Activated T-helper 2 cell treated with anti-CD3 and anti-CD28 coated beads, Interferon-gamma antibody, Interleukin-2, Interleukin-4, amounts not matched to agents 10 μg/mL and 5 μg/mL and 100 μg/mL, durations not matched to agents 14 hours and 24 hours and 36 hours (primary cell): ENCODE data around the gene NFIX. TPM values are rescaled to one million over a fixed set of nuclear protein-coding genes. Genes with fewer than 3 reads are reported as not detected.

Experiments used
- DNase-seq: peaks from one replicate; pipeline ENCODE4 v3.0.0; 2021; ENCODE audit warnings: low spot score
- H3K27ac Mint-ChIP-seq: one replicate; pipeline ENCODE4 v1.8.0; 2021; ENCODE audit warnings: mixed read lengths
- H3K27me3 Mint-ChIP-seq: one replicate; pipeline ENCODE4 v1.8.0; 2021; ENCODE audit warnings: low read depth, mixed read lengths
- H3K36me3 Mint-ChIP-seq: one replicate; pipeline ENCODE4 v1.8.0; 2021; ENCODE audit warnings: low read depth, mixed read lengths
- H3K4me1 Mint-ChIP-seq: one replicate; pipeline ENCODE4 v1.8.0; 2021; ENCODE audit warnings: low read depth, mixed read lengths
- H3K4me3 Mint-ChIP-seq: one replicate; pipeline ENCODE4 v1.8.0; 2021; ENCODE audit warnings: low read depth, mild to moderate bottlenecking, moderate library complexity, mixed read lengths
- H3K9me3 Mint-ChIP-seq: one replicate; pipeline ENCODE4 v1.8.0; 2021; ENCODE audit warnings: mixed read lengths
- intact Hi-C: fragments of 100-400 bp; cut with micrococcal nuclease; formaldehyde crosslinking; loops from one replicate; pipeline ENCODE4 v1.15.1; 2023
- total RNA-seq: library from RNA; stranded (reverse); gene quantifications from 2 replicates; pipeline ENCODE4 v1.2.3, GENCODE V29; 2022

NFIX gene
- total RNA-seq, 1 donor from 2014 or later, result 2.7 TPM

DNA sequence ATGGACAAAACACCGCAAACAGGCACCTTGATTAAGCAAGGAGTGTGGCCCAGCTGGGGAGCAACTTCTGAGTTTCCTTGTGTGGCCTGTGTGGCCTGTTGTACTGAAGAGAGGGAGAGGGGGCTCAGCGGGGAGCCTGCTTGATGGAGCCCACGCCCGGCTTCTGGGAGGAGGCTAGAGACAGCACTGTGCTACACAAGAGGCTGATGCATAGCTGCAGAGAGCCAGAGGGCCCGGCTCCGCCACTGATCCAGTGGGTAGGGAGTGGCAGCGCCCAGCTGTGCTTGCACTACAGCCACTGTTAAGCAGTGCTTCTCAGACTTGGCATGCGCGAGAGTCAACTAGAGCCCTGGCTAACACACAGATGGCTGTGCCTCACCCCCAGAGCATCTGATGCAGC, 88.4 kb downstream of the NFIX start:
- no peak overlapping the region for H3K4me3 Mint-ChIP-seq
- no peaks in the 10 kb centered on the region for H3K9me3 Mint-ChIP-seq
- no peaks in the 10 kb centered on the region for H3K36me3 Mint-ChIP-seq
- no peak for DNase-seq
- intact Hi-C loops, result no loop called here
- H3K27ac Mint-ChIP-seq, result no peak overlapping the region
- H3K4me1 Mint-ChIP-seq, result no peaks in the 10 kb centered on the region
- peaks cover 2% of the 10 kb centered on the region for H3K27me3 Mint-ChIP-seq

DNA sequence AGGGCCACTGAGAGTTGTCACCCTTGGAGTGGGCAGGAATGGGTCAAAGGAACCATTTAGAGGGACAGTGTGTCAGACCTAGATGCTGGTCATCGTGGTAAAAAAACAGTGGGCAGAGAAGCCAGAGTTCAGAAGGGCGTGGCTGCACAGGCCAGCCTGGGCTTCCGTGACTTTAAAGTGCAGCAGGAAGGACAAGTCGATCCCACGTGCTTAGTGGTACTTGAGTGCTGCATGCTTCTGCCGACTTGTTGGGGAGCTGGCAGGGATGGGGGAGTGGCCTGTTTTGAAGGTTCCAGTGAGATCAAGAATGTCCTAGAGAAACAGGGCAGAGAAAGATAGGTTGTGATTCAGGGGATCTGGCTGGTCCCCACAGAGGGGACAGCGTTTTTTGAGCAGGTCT, 90.4 kb downstream of the NFIX start:
- H3K4me1 Mint-ChIP-seq, result no peaks in the 10 kb centered on the region
- H3K27me3 Mint-ChIP-seq, result peaks cover 2% of the 10 kb centered on the region
- intact Hi-C loops, result no loop called here
- no peaks in the 10 kb centered on the region for H3K9me3 Mint-ChIP-seq
- no peaks in the 10 kb centered on the region for H3K36me3 Mint-ChIP-seq
- no peak overlapping the region for H3K27ac Mint-ChIP-seq
- no peak for DNase-seq
- H3K4me3 Mint-ChIP-seq, result no peak overlapping the region

DNA sequence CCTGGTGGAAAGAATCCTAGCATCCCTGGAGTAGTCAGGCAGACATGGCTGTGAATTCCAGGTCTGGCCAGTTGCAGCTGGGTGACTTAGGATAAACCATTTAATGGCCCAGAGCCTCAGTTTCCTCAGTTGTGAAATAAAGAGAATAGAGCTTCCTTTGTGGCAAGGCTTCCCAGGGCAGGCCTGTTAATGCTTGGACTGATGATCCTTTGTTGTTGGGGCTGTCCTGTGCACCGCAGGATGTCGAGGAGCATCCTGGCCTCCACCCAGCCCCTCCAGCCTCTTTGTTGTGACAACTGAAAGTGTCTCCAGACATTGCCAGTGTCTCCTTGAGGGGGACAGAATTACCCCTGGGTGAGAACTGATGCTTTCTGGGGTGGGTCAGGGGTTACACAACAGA, 91.1 kb downstream of the NFIX start:
- Mint-ChIP-seq H3K9me3 (no peaks in the 10 kb centered on the region), H3K4me3 (no peak overlapping the region), H3K4me1 (no peaks in the 10 kb centered on the region), H3K36me3 (no peaks in the 10 kb centered on the region), H3K27ac (no peak overlapping the region), H3K27me3 (peaks cover 2% of the 10 kb centered on the region)
- intact Hi-C loops, result no loop called here
- no peak for DNase-seq

DNA sequence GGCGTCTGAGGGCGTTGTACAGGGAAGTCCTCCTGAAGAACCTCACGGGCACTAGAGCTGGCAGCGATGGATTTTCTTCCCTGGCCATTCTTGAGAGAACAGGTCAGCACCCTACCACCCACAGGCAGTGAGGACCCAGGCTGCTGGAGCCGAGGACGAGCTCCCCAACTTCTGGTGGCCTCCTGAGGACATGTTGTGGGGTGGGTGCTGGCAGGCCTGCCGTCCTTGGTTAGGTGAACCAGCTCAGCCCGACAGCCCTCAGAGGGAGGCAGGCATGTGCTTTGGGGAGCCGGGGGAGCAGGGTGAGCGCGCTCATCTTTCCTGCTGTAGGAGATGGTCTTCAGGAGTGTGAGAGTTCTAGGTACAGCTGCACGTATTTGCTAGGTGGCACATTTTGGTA, 92.0 kb downstream of the NFIX start:
- Mint-ChIP-seq H3K27me3 (peaks cover 2% of the 10 kb centered on the region), H3K4me1 (no peaks in the 10 kb centered on the region), H3K36me3 (no peaks in the 10 kb centered on the region), H3K4me3 (no peak overlapping the region), H3K27ac (no peak overlapping the region), H3K9me3 (no peaks in the 10 kb centered on the region)
- DNase-seq, result no peak
- intact Hi-C loops, result no loop called here

DNA sequence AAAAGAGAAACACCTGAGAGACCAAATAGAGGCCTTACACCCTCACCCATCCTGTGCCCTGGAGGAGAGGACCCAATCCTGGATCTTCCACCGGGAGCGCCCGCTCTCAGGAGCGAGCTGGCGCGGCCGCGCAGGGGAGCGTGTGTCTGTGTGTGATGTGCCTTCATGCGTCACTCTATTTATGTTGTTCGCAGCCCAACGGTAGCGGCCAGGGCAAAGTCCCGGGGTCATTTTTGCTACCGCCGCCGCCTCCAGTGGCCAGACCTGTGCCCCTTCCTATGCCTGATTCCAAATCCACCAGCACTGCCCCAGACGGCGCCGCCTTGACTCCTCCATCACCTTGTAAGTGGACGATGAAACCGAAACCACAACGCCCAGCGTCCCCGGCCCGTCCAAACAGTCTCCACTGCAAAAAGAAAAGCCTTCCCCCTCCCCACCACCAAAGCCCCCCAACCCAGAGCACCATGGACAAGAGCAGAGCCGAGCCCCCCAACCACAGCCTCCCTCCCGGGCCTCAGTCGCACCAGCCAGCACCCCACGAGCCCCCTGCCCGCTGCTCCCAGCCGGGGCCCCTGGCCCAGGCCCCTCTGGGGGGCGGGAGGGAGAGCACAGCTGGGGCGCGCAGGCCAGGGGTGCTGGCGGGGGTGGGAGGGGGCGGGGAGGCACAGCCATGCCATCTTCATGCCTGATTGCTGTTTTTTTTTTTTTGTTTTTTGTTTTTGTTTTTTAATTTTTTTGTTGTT, 92.7 kb downstream of the NFIX start:
- peaks cover 2% of the 10 kb centered on the region for H3K27me3 Mint-ChIP-seq
- no peaks in the 10 kb centered on the region for H3K36me3 Mint-ChIP-seq
- H3K27ac Mint-ChIP-seq, result no peak overlapping the region
- no peaks in the 10 kb centered on the region for H3K9me3 Mint-ChIP-seq
- H3K4me3 Mint-ChIP-seq, result no peak overlapping the region
- intact Hi-C loops, result no loop called here
- no peaks in the 10 kb centered on the region for H3K4me1 Mint-ChIP-seq
- no peak for DNase-seq

DNA sequence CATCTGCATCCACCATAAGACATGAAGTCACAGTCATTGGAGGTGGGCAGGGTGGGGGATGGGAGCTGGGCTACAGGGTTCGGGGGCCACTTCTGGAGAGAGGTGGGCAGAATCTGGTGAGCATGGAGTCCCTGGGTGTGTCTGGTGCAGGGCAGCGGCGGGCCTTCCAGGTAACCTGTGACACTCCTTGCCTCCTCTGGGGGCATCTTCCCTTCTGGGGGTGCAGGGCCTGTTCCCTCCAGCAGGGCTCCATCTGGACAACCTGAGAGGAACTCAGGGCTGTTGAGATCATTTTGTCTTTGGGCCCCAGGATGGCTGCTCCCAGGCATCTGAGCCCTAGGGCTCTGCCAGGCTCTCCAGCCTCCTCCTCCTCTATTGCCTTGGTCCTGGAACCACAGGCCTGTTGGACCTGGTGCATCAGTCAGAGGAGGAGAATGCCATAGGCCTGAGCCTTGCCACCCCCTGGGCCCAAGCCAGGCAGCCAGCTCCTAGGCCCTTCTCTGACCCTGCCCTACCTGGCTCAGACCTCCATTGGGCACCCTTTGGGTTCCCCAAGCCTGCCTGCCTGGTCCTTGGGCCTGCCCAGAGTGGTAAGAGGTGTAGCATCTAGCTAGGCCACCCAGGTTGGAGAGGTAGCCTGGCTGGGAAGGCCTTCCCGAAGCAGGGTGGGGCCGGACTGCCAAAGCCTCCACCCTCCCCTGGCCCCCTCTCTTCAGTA, 94.0 kb downstream of the NFIX start:
- H3K4me3 Mint-ChIP-seq, result no peak overlapping the region
- H3K36me3 Mint-ChIP-seq, result no peaks in the 10 kb centered on the region
- H3K9me3 Mint-ChIP-seq, result no peaks in the 10 kb centered on the region
- no peak for DNase-seq
- H3K4me1 Mint-ChIP-seq, result peaks cover 5% of the 10 kb centered on the region
- peaks cover 5% of the 10 kb centered on the region for H3K27me3 Mint-ChIP-seq
- H3K27ac Mint-ChIP-seq, result no peak overlapping the region
- intact Hi-C loops, result no loop called here

DNA sequence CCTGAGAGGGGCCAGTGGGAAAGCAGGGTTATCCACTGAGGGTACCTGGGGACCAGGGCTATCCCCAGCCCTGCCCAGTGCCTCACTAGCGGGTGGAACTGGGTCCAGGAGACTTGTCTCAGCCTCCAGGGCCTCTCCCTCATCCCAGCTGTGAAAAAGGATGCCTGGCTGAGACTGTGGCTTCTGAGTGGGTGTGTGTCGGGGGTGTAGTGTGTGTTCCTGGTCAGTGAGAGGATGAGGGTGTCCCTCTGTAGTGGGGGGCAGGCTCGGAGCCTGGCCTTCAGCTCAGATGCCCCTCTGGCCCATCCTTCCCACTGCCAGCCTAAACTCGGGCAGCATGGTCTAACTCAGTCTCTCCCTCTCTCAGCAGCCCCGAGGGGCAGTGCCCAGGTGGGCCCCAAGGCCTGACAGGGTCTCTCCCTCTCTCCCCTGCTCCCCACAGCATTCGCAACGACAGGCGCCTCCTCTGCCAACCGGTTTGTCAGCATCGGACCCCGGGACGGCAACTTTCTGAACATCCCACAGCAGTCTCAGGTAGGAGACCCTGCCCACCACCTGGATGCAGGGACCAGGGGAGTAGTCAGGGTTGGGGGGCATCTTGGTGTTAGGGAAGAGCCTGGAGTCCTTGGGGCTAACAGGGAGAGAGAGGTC, 94.7 kb downstream of the NFIX start:
- Mint-ChIP-seq H3K4me3 (no peak overlapping the region), H3K36me3 (no peaks in the 10 kb centered on the region), H3K27ac (no peak overlapping the region), H3K9me3 (no peaks in the 10 kb centered on the region), H3K27me3 (peaks cover 10% of the 10 kb centered on the region), H3K4me1 (peaks cover 10% of the 10 kb centered on the region)
- DNase-seq, result no peak
- intact Hi-C loops, result no loop called here

DNA sequence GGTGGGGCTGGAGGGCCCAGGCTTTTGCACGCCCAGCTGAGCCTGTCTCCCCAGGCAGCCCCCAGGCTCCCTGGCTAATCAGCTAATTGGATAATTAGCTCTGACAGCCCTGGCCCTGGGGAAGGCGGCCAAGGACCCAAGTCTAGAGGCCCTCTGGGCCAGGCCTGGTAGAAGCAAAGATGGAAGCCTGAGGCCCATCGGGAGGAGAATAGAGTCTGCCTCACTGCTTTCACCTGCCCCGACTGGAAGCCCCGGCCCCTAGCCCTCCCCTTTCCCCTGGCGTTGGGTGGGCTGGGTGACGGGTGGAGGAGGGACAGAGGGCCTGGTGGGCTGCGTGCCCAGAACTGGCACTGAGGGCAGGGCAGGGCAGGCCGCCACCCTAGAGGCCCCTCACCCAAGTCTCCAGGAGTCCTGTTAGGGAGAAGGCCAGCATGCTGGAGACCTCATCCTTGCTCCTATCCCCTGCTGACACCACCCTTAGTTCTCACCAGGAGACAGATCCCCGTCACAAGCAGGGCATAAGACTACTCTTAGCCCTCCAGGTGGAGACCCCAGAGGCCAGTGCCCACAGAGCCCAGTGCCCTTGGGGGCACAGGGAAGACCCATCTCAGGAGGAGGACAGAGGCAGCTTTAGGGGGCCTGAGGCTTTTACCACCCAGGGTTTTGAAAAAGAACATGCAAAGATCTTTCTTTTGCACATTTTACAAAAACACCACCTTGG, 95.4 kb downstream of the NFIX start:
- no peak for DNase-seq
- no peak overlapping the region for H3K27ac Mint-ChIP-seq
- no peaks in the 10 kb centered on the region for H3K36me3 Mint-ChIP-seq
- no peaks in the 10 kb centered on the region for H3K9me3 Mint-ChIP-seq
- intact Hi-C loops, result no loop called here
- peaks cover 10% of the 10 kb centered on the region for H3K4me1 Mint-ChIP-seq
- H3K4me3 Mint-ChIP-seq, result no peak overlapping the region
- peaks cover 9% of the 10 kb centered on the region for H3K27me3 Mint-ChIP-seq

DNA sequence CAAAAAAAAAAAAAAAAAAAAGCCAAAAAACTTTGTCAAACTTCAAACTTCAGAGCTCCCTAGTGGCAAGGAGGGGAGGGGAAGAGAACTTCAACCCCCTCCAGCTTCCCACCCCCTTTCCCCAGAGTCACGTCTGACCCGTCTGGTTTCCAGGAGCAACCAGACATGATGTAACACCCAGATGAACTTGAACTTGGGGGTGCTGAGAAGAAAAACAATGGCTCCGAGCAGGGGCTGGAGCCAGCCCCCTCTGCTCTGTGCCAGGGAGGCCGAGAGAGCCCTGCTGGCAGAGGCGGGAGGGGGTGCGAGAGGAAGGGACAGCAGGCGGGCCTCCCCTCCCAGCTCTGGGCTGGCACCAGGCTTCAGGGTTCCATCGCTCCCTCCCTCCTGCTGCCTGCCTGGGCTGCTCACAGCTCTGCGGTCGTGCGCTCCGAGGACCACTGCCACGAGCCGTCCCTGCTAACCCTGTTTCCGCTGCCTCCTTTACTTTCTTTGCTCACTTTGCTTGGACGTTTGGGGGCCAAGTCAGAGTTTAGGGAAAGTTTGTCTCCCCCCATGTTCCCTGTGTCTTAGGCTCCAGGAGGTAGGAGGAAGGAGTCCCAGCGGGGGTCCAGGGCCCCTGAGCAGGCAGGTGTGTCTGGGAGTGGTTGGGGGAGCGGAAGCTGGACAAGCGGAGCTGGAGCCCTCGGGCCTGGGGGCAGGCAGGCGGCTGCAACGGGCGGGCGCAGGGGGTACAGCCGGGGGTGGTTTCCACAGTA, 96.3 kb downstream of the NFIX start:
- Mint-ChIP-seq H3K27ac (no peak overlapping the region), H3K9me3 (no peaks in the 10 kb centered on the region), H3K36me3 (peaks cover 3% of the 10 kb centered on the region), H3K27me3 (peaks cover 16% of the 10 kb centered on the region), H3K4me1 (peaks cover 16% of the 10 kb centered on the region), H3K4me3 (no peak overlapping the region)
- DNase-seq, result no peak
- intact Hi-C loops, result no loop called here

DNA sequence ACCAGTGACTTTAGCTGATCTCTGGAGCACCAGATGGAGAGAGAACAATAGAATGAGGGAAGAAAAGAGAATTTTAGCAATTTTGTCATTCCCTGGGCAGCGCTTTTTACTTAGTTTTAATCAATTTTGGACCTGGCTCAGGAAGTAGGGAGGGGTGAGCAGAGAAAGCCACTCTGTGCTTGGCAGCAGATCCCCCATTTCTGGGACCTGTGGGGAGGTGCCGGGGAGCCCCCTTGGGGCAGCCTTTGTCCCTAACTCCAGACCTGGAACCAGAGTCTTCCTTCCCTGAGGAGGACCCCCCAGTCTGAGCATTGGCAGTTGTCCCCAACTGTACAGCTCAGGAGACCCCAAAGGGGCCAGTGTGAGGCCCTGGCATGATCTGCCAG, 96.9 kb downstream of the NFIX start:
- intact Hi-C loops, result no loop called here
- peaks cover 3% of the 10 kb centered on the region for H3K36me3 Mint-ChIP-seq
- H3K4me1 Mint-ChIP-seq, result peaks cover 19% of the 10 kb centered on the region
- H3K9me3 Mint-ChIP-seq, result no peaks in the 10 kb centered on the region
- no peak for DNase-seq
- peaks cover 20% of the 10 kb centered on the region for H3K27me3 Mint-ChIP-seq
- H3K4me3 Mint-ChIP-seq, result no peak overlapping the region
- no peak overlapping the region for H3K27ac Mint-ChIP-seq

DNA sequence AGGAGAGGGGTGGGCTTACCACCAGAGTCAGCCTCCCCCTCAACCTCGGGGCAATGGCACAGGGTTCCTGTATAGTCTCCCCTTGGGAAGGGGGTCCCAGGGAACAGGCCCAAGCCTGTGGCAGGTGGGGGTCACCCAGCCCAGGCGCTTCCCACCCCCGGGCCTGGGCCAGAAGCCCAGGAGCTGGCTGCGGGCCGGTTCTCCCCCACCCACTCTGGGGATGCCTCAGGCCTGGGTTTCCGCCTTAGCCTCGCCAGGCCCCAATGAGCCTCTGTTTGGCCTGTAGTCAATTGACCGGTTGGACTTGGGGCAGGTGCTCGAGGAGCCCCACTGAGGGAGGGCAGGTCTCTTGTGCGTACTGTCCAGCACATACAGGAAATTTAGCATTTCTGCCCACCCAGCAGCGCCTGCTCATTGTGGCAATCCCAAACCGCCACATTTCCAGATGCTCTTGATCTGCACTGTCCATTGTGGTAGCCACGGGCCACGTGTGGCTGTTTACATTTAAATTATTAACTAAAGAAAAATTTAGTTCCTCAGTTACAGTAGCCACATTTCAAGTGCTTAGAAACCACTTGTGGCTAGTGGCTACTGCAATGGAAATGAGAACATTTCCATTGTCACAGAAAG, 97.4 kb downstream of the NFIX start:
- no peak for DNase-seq
- H3K4me3 Mint-ChIP-seq, result no peak overlapping the region
- peaks cover 19% of the 10 kb centered on the region for H3K4me1 Mint-ChIP-seq
- peaks cover 3% of the 10 kb centered on the region for H3K36me3 Mint-ChIP-seq
- peaks cover 22% of the 10 kb centered on the region for H3K27me3 Mint-ChIP-seq
- intact Hi-C loops, result loop anchor here (1.0 kb wide), 1 partner anchor 31 kb away; no protein-coding TSS in a partner anchor
- H3K9me3 Mint-ChIP-seq, result no peaks in the 10 kb centered on the region
- H3K27ac Mint-ChIP-seq, result no peak overlapping the region
